Uterus (tissue), 4 donors: ENCODE results near the gene RUNDC3A. TPM values are rescaled to one million over a fixed set of nuclear protein-coding genes. Genes with fewer than 3 reads are reported as not detected.

Experiments used
- DNase-seq, 2 donors: peaks; one replicate each; pipeline ENCODE4 v3.0.0-alpha.2; 2019 to 2020
- H3K27ac ChIP-seq, 2 donors: fragments of 200-600 bp; sonication (generic); 1 replicate in 1 of 2; 2 replicates in 1 of 2; pipeline ENCODE4 v1.5.1; 2016 to 2018
- H3K27me3 ChIP-seq, 2 donors: fragments of 200-600 bp; sonication (generic); one replicate each; pipeline ENCODE4 v1.5.1; 2018 to 2019; ENCODE audit warnings: control low read depth in 1 of 2
- H3K36me3 ChIP-seq, 2 donors: fragments of 200-600 bp; sonication (generic); one replicate each; pipeline ENCODE4 v1.5.1; 2019; ENCODE audit warnings: control low read depth in 1 of 2
- H3K4me1 ChIP-seq, 2 donors: fragments of 200-600 bp; sonication (generic); one replicate each; pipeline ENCODE4 v1.5.1; 2018 to 2019; ENCODE audit warnings: control low read depth in 1 of 2
- H3K4me3 ChIP-seq, 2 donors: fragments of 200-600 bp; sonication (generic); 1 replicate in 1 of 2; 2 replicates in 1 of 2; pipeline ENCODE4 v1.5.1; 2018 to 2019; ENCODE audit warnings: mild to moderate bottlenecking in 1 of 2
- H3K9me3 ChIP-seq, 2 donors: fragments of 200-600 bp; sonication (generic); one replicate each; pipeline ENCODE4 v1.5.1; 2019; ENCODE audit warnings: control low read depth in 1 of 2
- CTCF ChIP-seq, 4 experiments: fragments of 200-600 bp in 2 of 4; fragments of 450-650 bp in 2 of 4; sonication (generic) in 2 of 4; IDR thresholded peaks; one replicate each; pipeline ENCODE4 v1.5.1; 2016 to 2019; ENCODE audit warnings: antibody characterized with exemption in 4 of 4, mild to moderate bottlenecking in 2 of 4, moderate library complexity in 1 of 4
- POLR2A ChIP-seq, 2 donors: fragments of 450-650 bp; IDR thresholded peaks; one replicate each; pipeline ENCODE4 v1.6.1; 2016; ENCODE audit warnings: antibody characterized with exemption in 2 of 2, mild to moderate bottlenecking in 1 of 2, moderate library complexity in 1 of 2
- intact Hi-C: fragments of 100-400 bp; cut with DNase I; formaldehyde crosslinking; loops from one replicate; pipeline ENCODE4 v1.15.1; 2023; ENCODE audit warnings: low total_unique reads
- total RNA-seq, 4 donors: library from RNA; depleted of rRNA in 3 of 4; stranded (reverse); fragments of >200 nt in 3 of 4; gene quantifications; one replicate each; pipeline versions ENCODE4 v1.1.0 to v1.2.4, GENCODE V29; 2014 to 2023
- donor health status: DM: yes; HTN: yes; CAD: no.

The RUNDC3A gene
- total RNA-seq, 4 donors from 2014 or later, result 0.69 TPM; not detected in 3

- intact Hi-C loops, result no loop called here
- peaks cover 0 to 8% of the 10 kb centered on the region in 2 donors for H3K4me1 ChIP-seq
- H3K36me3 ChIP-seq, result no peaks in the 10 kb centered on the region
- no peak overlapping the region for H3K27ac ChIP-seq
- TF ChIP-seq POLR2A (IDR thresholded peaks at IDR 0.05) (no peak), CTCF (IDR thresholded peaks at IDR 0.05) (no peak)
- peaks cover 17 to 21% of the 10 kb centered on the region in 2 donors for H3K27me3 ChIP-seq
- no peak for DNase-seq
- no peak overlapping the region for H3K4me3 ChIP-seq
- H3K9me3 ChIP-seq, result no peaks in the 10 kb centered on the region
These were observed 6.7 kb downstream of the RUNDC3A start for GRCh38 chr17:44314869-44315661.

- Histone ChIP-seq H3K27me3 (peaks cover 17 to 21% of the 10 kb centered on the region in 2 donors), H3K36me3 (no peaks in the 10 kb centered on the region), H3K9me3 (no peaks in the 10 kb centered on the region), H3K4me3 (no peak overlapping the region), H3K4me1 (peaks cover 0 to 8% of the 10 kb centered on the region in 2 donors), H3K27ac (no peak overlapping the region)
- intact Hi-C loops, result no loop called here
- no peak for DNase-seq
- TF ChIP-seq CTCF (IDR thresholded peaks at IDR 0.05) (no peak), POLR2A (IDR thresholded peaks at IDR 0.05) (no peak)
These were observed 7.6 kb downstream of the RUNDC3A start for GRCh38 chr17:44315760-44316731.

- no peak overlapping the region for H3K4me3 ChIP-seq
- intact Hi-C loops, result no loop called here
- DNase-seq, result no peak
- TF ChIP-seq CTCF (IDR thresholded peaks at IDR 0.05) (no peak), POLR2A (IDR thresholded peaks at IDR 0.05) (no peak)
- no peaks in the 10 kb centered on the region for H3K36me3 ChIP-seq
- H3K4me1 ChIP-seq, result peaks cover 0 to 8% of the 10 kb centered on the region in 2 donors
- peaks cover 17 to 21% of the 10 kb centered on the region in 2 donors for H3K27me3 ChIP-seq
- H3K9me3 ChIP-seq, result no peaks in the 10 kb centered on the region
- no peak overlapping the region for H3K27ac ChIP-seq
These were observed 9.1 kb downstream of the RUNDC3A start for GRCh38 chr17:44317545-44317944.

GRCh38 chr17:44318077-44318892, 9.9 kb downstream of the RUNDC3A start:
- no peak overlapping the region for H3K27ac ChIP-seq
- no peaks in the 10 kb centered on the region for H3K9me3 ChIP-seq
- H3K4me1 ChIP-seq, result peaks cover 0 to 8% of the 10 kb centered on the region in 2 donors
- DNase-seq, result no peak
- TF ChIP-seq POLR2A (IDR thresholded peaks at IDR 0.05), result no peak
- no peak for TF ChIP-seq CTCF (IDR thresholded peaks at IDR 0.05)
- no peaks in the 10 kb centered on the region for H3K36me3 ChIP-seq
- intact Hi-C loops, result no loop called here
- H3K4me3 ChIP-seq, result no peak overlapping the region
- peaks cover 17 to 21% of the 10 kb centered on the region in 2 donors for H3K27me3 ChIP-seq
